ENCODE results near the gene PLCG2.

DNA sequence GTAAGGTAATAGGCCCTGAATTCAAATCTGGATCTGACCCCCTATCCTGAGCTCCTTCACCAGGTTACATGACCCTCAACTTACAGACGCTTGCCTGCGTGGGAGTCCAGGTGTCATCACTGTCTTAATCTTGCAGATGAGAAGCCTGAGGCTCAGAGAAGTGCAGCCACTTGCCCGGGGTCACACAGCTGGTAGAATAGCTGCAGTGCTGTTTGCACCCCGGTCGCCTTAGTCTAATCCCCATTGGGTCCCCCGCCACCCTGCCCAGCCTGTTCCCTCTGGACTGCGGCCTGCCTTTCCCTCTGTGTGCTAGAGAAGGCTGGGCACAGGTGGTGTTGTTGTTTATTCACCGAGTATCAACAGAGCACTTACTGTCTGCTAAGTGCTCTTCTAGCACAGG lies 125.2 kb downstream of the PLCG2 start:
- TF ChIP-seq, protein P1, sequence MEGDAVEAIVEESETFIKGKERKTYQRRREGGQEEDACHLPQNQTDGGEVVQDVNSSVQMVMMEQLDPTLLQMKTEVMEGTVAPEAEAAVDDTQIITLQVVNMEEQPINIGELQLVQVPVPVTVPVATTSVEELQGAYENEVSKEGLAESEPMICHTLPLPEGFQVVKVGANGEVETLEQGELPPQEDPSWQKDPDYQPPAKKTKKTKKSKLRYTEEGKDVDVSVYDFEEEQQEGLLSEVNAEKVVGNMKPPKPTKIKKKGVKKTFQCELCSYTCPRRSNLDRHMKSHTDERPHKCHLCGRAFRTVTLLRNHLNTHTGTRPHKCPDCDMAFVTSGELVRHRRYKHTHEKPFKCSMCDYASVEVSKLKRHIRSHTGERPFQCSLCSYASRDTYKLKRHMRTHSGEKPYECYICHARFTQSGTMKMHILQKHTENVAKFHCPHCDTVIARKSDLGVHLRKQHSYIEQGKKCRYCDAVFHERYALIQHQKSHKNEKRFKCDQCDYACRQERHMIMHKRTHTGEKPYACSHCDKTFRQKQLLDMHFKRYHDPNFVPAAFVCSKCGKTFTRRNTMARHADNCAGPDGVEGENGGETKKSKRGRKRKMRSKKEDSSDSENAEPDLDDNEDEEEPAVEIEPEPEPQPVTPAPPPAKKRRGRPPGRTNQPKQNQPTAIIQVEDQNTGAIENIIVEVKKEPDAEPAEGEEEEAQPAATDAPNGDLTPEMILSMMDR (IDR thresholded peaks at IDR 0.05; ENCODE audit: low read depth, low read length), result no peak
- no peak for TF ChIP-seq EZH2phosphoT487 (IDR thresholded peaks at IDR 0.05; ENCODE audit: low read depth)

Measured in OCI-LY3 (cell line).